ENCODE results near the gene NDE1.
"Not testable (repeated sequence)": the region's sequence is repeated elsewhere in the genome, so short reads cannot be mapped to it uniquely, and the experiment has no call there.

The NDE1 gene

DNA sequence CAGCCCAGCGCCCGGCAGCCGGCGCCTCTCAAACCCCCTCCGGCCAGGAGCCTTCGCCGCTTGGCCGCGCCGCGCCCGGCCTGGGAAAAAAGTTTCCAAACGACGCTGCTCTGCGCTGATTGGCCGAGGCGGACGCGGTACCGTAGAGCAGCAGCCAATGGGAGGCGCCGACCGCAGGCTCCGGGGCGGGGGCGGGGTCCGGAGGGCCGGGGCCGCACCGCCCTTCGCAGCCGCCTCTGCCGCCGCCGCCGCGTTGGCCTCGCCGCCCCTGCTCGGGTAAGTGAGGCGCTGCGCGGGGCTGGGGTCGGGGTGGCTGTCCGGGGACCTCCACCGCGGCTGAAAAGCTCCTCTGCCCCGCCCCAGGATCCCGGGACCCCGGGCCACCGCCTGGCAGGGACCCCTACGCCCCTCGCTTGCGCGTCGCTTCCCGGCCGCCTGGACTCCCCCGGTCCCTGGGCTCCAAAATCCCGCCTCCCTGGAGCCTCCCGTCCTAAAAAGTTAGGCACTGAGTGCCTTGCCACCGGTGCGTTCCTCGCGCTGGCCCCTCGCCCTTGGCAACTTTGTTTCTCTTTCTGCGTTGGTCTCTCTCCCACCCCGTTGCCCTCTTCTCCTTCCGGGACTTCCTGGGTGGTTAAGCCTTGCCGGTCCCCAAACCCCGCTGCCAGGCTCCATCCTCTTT is at the start of gene NDE1:
Gene NDE1 (plus strand): TSS at position 227 of the 679 bp plus-strand sequence. CDS start 14,534 bp downstream, outside the sequence.
- peak; percentile 88 to 92 for DNase-seq

- DNase-seq: no peak
Measured at GRCh38 chr16:15601212-15601879, 48.7 kb upstream of the NDE1 start.

DNA sequence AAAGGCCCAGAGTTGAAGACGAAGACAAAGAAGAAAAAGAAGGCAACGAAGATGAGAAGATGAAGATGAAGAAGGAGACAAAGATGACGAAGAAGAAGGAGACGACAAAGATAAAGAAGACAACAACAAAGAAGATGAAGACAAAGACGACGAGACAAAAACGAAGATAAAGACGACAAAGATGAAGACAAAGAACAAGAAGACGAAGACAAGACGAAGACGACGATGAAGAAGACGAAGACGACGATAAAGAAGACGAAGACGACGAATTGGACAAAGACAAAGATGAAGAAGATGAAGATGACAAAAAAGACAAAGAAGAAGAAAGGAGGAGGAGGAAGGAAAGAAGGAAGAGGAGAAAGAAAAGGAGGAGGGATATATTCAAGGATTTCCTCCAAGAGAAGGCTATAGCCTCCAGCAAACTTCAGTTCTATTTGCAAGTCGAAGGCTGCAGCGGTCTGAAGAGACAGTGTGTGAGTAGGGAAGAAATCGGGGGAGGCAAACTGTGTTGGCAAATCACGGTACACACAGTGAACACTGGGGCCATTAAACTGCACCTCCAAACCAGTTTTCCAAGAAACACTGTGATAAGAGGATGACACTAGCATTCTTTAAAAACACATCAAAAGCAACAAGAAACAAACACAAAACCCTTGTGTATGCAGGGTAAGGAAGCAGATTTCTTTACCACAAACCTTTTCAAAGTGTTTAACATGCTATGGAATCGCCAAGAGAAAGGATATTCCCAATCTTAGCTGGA is 47.6 kb upstream of the NDE1 start:
- no peak for DNase-seq

GRCh38 chr16:15604460-15605440 is 45.3 kb upstream of the NDE1 start:
- peak in 1 of 2 donors; percentile 23 for DNase-seq

- DNase-seq: no peak
Measured at GRCh38 chr16:15605839-15606517, 44.1 kb upstream of the NDE1 start.

- DNase-seq: no peak
Measured at GRCh38 chr16:15606518-15607220, 43.4 kb upstream of the NDE1 start.

DNA sequence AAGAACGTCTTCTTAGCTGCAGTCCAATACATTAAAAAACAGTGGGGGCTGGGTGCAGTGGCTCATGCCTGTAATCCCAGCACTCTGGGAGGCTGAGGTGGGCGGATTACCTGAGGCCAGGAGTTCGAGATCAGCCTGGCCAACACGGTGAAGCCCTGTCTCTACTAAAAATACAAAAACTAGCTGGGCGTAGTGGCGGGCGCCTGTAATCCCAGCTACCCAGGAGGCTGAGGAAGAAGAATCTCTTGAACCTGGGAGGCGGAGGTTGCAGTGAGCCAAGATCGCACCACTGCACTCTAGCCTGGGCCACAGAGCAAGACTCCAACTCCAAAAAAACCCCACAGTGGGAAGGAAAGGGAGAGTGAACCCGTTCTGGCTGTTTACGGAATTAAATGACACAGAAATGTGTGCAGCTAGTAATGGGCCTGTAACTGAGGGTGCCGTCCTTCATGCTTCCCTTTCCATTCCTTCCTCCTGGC is 42.8 kb upstream of the NDE1 start:
- DNase-seq: not testable (repeated sequence)

- peak; percentile 90 to 98 for DNase-seq
Measured at GRCh38 chr16:15607700-15608396, 42.2 kb upstream of the NDE1 start.

DNA sequence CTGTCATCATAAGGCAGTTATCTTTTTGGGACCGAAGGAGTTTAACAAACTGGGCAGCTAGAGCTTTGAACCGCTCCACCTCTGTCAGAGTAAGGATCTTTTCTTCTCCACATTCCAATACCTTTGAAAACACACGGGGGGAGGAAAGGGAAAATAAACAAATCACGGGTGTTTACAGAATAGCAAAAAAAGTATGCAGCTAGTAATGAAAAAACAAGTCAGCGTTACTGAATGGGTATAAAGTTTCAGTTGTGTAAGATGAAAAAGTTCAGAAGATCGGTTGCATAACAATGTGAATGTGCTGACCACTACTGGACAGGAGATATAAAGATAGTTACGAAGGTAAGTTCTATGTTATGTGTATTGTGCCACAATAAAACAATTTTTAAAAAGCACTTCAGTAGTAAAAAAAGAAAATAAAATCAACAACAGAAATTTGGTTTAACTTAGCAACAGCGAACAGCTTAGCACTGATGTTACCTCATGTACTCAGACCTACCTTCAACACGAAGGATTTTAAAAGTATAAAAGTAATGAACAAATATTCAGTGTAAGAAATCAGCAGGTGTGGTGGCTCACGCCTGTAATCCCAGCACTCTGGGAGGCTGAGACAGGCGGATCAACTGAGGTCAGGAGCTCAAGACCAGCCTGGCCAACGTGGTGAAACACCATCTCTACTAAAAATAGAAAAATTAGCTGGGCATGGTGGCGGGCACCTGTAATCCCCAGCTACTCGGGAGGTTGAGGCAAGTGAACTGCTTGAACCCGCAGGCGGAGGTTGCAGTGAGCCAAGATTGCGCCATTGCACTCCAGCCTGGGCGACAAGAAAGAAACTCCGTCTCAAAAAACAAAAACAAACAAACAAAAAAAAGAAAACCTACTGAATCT is 41.4 kb upstream of the NDE1 start:
- DNase-seq: peak in 1 of 2 donors; percentile 34

DNA sequence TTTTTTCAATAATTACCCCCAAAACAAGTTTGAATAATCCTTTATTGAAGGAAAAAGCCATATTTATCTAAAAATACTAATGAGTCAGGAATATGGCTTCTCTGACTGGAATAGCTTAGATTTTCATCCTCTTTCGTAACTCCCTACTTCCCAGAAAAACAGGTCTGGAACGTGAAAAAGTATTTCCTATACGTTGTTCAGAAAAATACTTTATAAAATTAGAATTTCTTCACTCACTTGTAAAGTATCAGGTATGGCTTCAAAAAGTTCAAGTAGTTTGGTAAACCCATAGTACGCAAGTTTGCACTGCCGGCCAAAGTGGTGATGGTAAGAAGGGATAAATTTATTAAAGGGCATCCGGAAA is 40.8 kb upstream of the NDE1 start:
- DNase-seq: no peak

GRCh38 chr16:15610369-15610871 is 39.6 kb upstream of the NDE1 start:
- DNase-seq: no peak

DNA sequence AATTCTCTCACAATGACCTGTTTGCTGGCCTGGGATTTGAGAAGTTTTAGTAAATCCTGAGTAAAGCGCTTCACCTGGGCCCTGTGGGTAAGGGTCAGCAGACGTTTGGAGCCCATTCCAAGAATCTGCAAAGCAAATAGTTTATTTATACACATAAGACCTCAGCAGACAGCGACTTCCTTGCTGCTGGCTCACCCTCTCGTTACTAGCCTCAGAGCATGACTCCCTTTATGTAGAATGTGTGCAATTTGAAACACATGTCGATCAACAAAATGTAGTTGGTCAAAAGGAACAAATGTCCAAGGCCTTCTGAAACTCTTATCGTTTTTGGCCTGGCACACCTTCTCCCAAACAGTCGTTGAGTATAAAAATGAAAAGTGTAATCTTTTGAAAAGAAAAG is 38.4 kb upstream of the NDE1 start:
- DNase-seq: no peak

GRCh38 chr16:15613676-15614075 is 36.4 kb upstream of the NDE1 start:
- DNase-seq: no peak

GRCh38 chr16:15616012-15616411 is 34.0 kb upstream of the NDE1 start:
- no peak for DNase-seq

GRCh38 chr16:15616475-15617165 is 33.4 kb upstream of the NDE1 start:
- DNase-seq: peak in 1 of 2 donors; percentile 59

DNA sequence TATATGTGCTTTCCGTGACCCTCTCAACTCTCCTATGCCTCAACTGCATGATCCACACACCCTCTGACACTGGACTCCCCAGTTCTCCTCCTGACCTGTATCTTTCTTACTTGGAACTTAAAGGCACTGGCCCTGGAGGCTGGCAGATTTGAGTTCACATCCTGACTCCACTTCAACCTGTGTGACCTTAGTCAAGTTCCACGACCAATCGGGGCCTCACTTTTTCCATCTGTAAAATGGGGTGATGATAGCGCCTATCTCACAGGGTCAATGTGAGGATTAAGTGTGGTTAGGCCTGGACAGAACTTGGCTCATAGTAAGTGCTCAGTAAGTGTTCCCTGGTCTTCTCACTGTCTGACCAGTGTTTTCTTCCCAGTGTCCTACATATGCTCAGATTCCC is 32.1 kb upstream of the NDE1 start:
- DNase-seq: no peak

GRCh38 chr16:15618392-15618791 is 31.7 kb upstream of the NDE1 start:
- no peak for DNase-seq

DNA sequence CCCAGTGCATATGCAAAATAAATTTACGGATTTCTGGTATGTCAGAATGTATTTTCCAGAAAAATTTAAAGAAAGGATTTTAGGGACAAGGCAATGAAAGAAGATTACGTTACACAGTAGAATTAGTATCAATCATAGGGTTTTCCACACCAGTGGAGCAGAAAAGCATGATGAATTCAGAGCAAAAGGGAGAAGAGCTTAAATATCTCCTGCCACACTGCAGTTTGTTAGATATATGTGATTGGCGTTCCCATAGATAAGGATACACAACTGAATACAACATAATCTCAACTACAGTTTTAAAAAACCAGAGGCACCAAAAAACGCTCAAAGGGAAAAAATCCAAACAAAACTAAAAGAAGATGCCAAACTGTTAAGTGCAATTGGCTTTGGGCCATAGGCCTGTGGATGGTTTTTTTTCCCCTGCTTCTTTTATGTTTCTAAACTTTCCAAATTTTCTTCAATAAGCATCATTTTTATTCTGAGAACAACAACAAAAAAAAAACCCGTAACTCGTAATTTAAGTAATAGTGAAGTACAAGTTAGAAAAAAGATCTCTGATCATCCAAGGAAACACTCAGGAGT is 29.3 kb upstream of the NDE1 start:
- DNase-seq: no peak

Measured in inflammatory macrophage treated with lipopolysaccharide for 1 hour (primary cell).